Measurements from ENCODE around the gene MYO18B.
"Not testable (repeated sequence)": the region's sequence is repeated elsewhere in the genome, so short reads cannot be mapped to it uniquely, and the experiment has no call there.

MYO18B gene, protein sequence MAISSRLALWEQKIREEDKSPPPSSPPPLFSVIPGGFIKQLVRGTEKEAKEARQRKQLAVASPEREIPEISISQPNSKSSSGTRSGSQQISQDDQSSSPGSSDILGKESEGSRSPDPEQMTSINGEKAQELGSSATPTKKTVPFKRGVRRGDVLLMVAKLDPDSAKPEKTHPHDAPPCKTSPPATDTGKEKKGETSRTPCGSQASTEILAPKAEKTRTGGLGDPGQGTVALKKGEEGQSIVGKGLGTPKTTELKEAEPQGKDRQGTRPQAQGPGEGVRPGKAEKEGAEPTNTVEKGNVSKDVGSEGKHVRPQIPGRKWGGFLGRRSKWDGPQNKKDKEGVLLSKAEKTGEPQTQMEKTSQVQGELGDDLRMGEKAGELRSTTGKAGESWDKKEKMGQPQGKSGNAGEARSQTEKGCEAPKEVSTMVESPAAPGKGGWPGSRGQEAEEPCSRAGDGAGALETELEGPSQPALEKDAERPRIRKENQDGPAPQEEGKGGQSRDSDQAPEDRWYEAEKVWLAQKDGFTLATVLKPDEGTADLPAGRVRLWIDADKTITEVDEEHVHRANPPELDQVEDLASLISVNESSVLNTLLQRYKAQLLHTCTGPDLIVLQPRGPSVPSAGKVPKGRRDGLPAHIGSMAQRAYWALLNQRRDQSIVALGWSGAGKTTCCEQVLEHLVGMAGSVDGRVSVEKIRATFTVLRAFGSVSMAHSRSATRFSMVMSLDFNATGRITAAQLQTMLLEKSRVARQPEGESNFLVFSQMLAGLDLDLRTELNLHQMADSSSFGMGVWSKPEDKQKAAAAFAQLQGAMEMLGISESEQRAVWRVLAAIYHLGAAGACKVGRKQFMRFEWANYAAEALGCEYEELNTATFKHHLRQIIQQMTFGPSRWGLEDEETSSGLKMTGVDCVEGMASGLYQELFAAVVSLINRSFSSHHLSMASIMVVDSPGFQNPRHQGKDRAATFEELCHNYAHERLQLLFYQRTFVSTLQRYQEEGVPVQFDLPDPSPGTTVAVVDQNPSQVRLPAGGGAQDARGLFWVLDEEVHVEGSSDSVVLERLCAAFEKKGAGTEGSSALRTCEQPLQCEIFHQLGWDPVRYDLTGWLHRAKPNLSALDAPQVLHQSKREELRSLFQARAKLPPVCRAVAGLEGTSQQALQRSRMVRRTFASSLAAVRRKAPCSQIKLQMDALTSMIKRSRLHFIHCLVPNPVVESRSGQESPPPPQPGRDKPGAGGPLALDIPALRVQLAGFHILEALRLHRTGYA (N-terminal part only)

DNA sequence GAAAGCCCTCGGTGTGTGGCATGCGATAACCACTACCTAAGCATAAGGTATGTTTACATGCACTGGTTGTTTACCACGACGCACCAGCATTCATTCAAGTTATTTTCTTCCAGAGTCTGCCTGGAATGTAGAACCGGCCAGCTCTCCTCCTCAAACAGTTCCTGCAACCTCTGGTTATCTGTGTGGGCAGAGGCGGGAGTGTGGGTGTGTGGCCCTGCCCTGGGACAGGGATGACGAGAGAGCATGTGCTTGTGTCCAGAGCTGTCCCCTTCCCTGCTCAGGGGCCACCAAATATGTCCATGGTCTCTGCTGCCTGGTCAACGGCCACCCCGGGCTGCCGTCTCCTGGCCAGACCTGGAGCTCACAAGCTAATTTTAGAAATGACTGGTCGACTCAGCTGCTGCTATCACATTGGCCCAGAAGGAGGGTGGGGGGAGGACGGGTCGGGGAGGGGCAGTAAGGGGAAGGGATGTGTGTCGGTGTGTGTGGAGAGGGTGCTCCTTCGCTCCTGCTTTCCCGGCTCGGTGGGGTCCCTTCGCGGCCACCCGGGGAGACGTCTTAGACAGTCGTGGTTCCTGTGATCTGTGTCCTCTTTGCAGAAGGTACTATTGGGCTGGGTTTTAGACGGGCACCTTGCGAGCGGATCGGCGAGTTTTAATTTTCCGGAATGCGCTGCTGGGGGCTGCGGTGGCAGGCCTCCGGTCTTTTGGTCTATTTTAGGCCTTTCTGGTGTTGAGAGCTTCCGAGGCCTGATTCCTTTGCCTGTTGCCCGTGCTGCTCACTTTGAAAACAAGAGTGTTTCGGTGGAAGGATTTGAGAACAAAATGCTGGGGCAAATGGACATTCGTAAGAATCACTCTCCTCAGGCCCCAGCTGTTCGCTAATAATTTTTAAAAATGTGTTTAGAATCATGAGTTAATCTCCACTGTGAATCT lies at the start of gene MYO18B:
Gene MYO18B, plus strand, starts transcription at position 497 of the 935 bp plus-strand sequence. CDS start 18,905 bp downstream, outside the sequence.
- no peak for DNase-seq

- DNase-seq: no peak
These were observed 49.4 kb upstream of the MYO18B start for GRCh38 chr22:25692397-25693267.

DNA sequence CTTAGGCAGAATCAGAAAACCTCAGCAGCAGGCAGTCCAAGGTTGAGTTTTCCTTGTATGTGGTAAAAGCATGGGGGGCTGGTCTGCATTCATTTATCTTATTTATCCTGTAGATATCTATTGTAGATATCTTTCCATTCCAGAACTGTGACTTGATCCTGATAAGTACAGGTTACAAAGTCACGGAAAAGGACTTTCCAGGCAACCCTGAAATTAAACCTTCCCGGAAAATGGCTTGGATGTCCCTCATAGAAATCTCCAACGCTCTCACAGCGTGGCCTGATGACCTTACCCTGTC lies 48.8 kb upstream of the MYO18B start:
- no peak for DNase-seq

GRCh38 chr22:25694196-25694907 lies 47.6 kb upstream of the MYO18B start:
- no peak for DNase-seq

- no peak for DNase-seq
These were observed 46.8 kb upstream of the MYO18B start for GRCh38 chr22:25695146-25695545.

DNA sequence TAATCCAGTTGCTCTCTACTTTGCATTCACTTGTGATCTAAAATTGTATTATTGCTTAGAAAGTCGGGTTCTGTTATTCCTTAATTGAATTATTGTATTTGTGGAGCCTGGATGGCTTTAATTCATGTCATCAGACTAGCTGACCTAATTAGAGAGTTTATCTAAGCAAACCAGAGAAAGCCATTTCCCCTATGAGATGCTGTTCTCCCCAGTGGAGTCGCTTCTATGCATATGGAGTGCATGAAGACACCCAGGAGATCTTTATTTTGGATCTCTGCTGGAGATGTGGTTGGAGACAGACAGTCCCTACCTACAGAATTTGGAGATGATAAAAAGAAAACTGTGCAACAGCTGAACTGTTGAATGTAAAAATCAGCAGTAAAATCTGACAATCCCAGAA lies 45.2 kb upstream of the MYO18B start:
- no peak for DNase-seq

DNA sequence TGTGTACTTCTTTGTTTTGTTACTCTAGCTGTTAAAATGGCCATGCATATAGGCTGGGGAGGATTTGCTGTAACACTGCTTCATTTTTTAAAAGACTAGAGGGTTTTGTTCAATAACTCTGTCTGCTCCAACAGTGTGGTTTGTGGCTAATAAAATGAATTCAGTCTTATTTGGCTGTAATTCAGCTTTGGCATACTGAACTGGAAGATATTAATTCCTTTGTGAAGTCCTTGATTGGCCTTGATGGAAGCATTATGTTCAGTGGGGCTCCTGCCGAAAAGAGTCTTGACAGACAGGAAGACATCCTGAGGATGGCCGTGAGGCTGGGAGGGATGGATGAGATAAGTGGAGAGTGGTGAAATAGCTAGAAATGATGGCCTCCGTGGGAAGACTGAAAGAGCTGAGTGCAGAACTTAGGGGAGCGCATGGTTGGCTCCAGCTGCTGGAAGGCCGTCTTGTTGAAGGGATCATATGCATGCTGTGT lies 44.8 kb upstream of the MYO18B start:
- DNase-seq: peak in 1 of 14 donors; percentile 1

DNA sequence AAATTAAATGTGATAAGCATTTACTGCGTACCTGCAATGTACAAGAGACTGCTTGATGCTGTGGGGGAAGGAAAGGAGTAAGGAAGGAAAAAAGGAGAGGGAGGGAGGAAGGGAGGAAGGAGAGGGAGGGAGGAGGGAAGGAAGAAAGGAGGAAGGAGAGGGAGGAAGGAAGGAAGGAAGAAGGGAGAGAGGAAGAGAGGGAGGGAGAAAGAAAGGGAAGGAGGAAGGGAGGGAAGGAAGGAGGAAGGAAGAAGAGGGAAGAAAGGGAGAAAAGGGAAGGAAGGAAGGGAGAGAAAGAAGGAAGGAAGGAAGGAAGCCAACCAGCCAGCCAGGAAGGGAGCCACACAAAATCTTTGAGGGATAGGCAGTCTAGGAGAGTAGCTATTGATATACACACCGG lies 44.0 kb upstream of the MYO18B start:
- DNase-seq: no peak

DNA sequence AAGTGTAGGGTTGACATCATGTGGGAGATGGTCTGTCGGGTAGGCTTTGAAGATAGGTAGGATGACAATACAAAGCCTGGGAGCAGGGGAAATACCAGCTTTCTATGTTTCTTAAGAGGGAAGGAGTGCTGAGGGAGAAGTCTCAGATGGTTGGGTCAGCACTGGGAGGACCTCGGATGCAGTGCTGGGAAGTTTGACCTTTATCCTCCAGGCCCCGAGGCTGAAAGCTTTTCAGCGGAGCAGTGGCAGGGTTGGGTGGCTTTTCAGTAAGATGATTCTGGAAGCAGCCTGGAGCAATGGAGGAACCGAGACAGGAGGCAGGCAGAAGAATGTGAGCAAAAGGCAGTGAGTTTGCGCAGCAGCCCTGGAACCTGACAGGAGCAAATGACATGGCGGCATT lies 43.5 kb upstream of the MYO18B start:
- no peak for DNase-seq

GRCh38 chr22:25698978-25699377 lies 43.0 kb upstream of the MYO18B start:
- DNase-seq: no peak

GRCh38 chr22:25701056-25701780 lies 40.8 kb upstream of the MYO18B start:
- DNase-seq: peak in 7 of 14 donors; percentile 3 to 19 (median 12)

DNA sequence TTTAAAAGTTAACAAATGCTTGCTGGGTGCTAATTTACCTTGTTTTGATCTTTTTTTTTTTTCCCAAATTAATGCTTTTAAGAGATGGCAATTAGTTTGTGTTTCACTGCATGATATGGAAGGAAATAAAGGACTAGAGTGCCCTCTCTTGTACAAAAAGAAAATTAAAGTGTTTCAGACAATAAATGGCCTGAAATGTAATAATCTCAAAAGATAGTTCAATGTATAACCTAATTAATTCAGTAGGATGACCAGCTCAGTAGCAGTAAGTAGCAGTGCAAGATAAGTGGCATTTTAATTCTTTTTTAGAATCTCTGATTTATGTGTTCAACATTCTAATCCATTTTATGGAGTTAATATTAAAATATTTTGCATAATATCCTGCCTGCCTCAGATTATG lies 39.9 kb upstream of the MYO18B start:
- DNase-seq: no peak

GRCh38 chr22:25702571-25703167 lies 39.3 kb upstream of the MYO18B start:
- DNase-seq: no peak

GRCh38 chr22:25704701-25705100 lies 37.3 kb upstream of the MYO18B start:
- DNase-seq: no peak

- DNase-seq: no peak
These were observed 35.8 kb upstream of the MYO18B start for GRCh38 chr22:25706197-25706596.

DNA sequence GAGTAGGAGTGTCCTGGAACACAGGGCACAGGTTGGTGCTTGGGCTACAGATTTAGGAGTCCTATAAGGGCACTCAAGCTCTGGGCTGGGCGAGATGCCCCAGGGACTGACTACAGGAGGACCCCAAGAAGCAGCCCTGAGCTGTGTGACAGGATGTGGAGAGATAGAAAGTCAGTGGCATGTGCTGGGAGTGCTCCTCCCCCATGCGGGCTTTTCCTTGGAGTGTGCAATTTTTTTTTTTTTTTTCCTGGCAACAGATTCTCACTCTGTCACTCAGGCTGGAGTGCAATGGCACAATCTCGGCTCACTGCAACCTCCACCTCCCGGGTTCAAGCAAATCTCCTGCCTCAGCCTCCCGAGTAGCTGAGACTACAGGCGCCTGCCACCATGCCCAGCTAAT lies 33.6 kb upstream of the MYO18B start:
- DNase-seq: not testable (repeated sequence)

- DNase-seq: no peak
These were observed 32.2 kb upstream of the MYO18B start for GRCh38 chr22:25709758-25710157.

GRCh38 chr22:25710501-25710900 lies 31.5 kb upstream of the MYO18B start:
- no peak for DNase-seq

GRCh38 chr22:25711491-25711890 lies 30.5 kb upstream of the MYO18B start:
- no peak for DNase-seq
